ENCODE data around the gene NEK1. TPM values are rescaled to one million over a fixed set of nuclear protein-coding genes. Genes with fewer than 3 reads are reported as not detected.

The NEK1 gene
- total RNA-seq, 4 donors from 2014 or later = 6.0 to 11.1 (median 6.7) TPM

DNA sequence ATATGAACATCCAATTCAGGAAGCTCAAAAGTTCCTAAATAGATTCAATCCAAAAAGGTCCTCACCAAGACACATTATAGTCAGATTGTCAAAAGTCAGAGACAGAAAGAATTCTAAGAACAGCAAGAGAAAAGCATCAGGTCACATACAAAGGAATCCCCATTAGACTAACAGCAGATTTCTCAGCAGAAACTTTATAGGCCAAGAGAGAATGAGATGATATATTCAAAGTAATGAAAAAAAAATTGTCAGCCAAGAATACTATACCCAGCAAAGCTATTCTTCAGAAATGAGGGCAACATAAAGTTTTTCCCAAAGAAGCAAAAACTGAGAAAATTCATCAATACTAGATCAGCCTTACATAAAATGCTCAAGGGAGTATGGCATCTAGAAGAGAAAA lies 235.0 kb downstream of the NEK1 start:
- TF ChIP-seq POLR2A (IDR thresholded peaks at IDR 0.05) = no peak
- TF ChIP-seq, protein P1, sequence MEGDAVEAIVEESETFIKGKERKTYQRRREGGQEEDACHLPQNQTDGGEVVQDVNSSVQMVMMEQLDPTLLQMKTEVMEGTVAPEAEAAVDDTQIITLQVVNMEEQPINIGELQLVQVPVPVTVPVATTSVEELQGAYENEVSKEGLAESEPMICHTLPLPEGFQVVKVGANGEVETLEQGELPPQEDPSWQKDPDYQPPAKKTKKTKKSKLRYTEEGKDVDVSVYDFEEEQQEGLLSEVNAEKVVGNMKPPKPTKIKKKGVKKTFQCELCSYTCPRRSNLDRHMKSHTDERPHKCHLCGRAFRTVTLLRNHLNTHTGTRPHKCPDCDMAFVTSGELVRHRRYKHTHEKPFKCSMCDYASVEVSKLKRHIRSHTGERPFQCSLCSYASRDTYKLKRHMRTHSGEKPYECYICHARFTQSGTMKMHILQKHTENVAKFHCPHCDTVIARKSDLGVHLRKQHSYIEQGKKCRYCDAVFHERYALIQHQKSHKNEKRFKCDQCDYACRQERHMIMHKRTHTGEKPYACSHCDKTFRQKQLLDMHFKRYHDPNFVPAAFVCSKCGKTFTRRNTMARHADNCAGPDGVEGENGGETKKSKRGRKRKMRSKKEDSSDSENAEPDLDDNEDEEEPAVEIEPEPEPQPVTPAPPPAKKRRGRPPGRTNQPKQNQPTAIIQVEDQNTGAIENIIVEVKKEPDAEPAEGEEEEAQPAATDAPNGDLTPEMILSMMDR (IDR thresholded peaks at IDR 0.05) = no peak
- Histone ChIP-seq H3K4me3 (no peak overlapping the region), H3K27me3 (no peaks in the 10 kb centered on the region), H3K27ac (no peak overlapping the region), H3K36me3 (no peaks in the 10 kb centered on the region), H3K4me1 (no peaks in the 10 kb centered on the region), H3K9me3 (peaks cover 22% of the 10 kb centered on the region)
- no peak for DNase-seq (ENCODE audit: low spot score in 2 of 2)

DNA sequence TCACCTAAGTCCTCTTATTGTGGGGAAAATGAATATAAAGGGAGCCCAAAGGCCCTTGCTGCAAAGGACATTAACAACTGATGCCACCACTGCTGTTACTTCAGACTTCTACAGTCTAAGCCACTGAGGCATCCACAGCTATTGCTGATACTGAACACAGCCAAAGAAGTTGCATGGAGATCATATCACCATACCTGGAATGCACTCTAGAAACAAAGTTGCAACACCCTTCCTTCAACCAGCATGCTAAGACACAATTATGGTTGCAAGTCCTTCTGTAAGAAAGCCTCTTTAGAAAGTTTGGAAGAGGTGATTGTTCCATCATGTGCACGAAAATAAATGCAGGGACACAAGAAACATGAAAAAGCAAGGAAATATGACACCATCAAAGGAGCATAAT lies 236.0 kb downstream of the NEK1 start:
- Histone ChIP-seq H3K27ac (no peak overlapping the region), H3K9me3 (peaks cover 20% of the 10 kb centered on the region), H3K27me3 (no peaks in the 10 kb centered on the region), H3K4me3 (no peak overlapping the region), H3K4me1 (no peaks in the 10 kb centered on the region), H3K36me3 (no peaks in the 10 kb centered on the region)
- no peak for DNase-seq (ENCODE audit: low spot score in 2 of 2)
- no peak for TF ChIP-seq POLR2AphosphoS5 (IDR thresholded peaks at IDR 0.05)
- TF ChIP-seq, protein P1 (IDR thresholded peaks at IDR 0.05) = no peak
- no peak for TF ChIP-seq POLR2A (IDR thresholded peaks at IDR 0.05)
- no peak for TF ChIP-seq EP300 (IDR thresholded peaks at IDR 0.05)
- WGBS = 92% methylated on average over 1 of the region's 1 CpG

DNA sequence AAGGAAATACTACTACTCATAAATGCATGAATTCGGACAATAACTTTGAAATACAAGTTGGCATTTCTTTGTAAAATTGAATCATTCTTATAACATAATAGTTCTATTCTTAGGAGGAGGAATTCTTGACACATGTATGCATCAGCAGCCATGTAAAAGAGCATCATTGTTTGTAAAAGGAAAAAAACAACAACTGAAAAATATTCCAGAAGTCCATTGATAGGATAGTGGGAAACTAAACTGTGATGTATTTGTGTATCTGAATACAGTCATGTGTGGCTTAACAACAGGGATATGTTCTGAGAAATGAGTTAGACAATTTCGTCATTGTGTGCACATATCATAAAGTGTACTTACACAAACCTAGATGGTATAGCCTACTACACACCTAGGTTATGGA lies 239.6 kb downstream of the NEK1 start:
- Histone ChIP-seq H3K4me1 (no peaks in the 10 kb centered on the region), H3K27me3 (no peaks in the 10 kb centered on the region), H3K27ac (no peak overlapping the region), H3K9me3 (peaks cover 18% of the 10 kb centered on the region), H3K4me3 (no peak overlapping the region), H3K36me3 (no peaks in the 10 kb centered on the region)
- no peak for TF ChIP-seq POLR2A (IDR thresholded peaks at IDR 0.05)
- DNase-seq (ENCODE audit: low spot score in 2 of 2) = no peak
- WGBS = 92% methylated on average over 2 of the region's 2 CpGs

DNA sequence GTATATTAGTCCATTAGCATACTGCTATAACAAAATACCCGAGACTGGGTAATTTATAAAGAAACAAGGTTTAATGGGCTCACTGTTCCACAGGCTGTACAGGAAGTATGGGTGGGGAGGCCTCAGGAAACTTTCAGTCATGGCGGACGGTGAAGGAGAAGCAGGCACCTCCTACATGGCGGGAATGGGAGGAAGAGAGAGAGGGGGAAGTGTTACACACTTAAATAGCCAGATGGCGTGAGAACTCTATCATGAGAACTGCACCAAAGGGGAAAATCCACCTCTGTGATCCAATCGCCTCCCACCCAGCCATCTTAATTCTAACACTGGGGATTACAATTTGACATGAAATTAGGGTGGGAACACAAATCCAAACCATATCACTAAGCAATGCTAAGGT lies 242.7 kb downstream of the NEK1 start:
- no peak overlapping the region for H3K4me3 ChIP-seq
- no peak for DNase-seq (ENCODE audit: low spot score in 2 of 2)
- H3K4me1 ChIP-seq = no peaks in the 10 kb centered on the region
- no peaks in the 10 kb centered on the region for H3K27me3 ChIP-seq
- 93% methylated on average over 6 of the region's 6 CpGs for WGBS
- H3K9me3 ChIP-seq = no peaks in the 10 kb centered on the region
- H3K27ac ChIP-seq = no peak overlapping the region
- no peaks in the 10 kb centered on the region for H3K36me3 ChIP-seq
- no peak for TF ChIP-seq POLR2AphosphoS5 (IDR thresholded peaks at IDR 0.05)
- TF ChIP-seq EP300 (IDR thresholded peaks at IDR 0.05) = no peak
- TF ChIP-seq, protein P1 (IDR thresholded peaks at IDR 0.05) = no peak
- TF ChIP-seq POLR2A (IDR thresholded peaks at IDR 0.05) = no peak

DNA sequence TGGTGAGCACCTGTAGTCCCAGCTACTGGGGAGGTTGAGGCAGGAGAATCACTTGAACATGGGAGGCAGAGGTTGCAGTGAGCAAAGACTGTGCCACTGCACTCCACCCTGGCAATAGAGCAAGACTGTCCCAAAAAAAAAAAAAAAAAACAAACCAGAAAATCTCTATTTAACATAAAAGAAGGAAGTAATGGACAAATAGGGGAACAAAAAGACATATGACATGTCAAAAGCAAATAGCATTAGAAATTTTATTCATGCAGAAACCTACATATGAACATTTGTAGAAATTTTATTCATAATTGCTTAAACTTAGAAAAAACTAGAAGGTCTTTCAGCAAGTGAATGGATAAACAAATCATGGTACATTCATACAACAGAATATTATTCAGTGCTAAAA lies 244.6 kb downstream of the NEK1 start:
- no peak overlapping the region for H3K4me3 ChIP-seq
- no peaks in the 10 kb centered on the region for H3K9me3 ChIP-seq
- H3K27ac ChIP-seq = no peak overlapping the region
- no peaks in the 10 kb centered on the region for H3K4me1 ChIP-seq
- no peaks in the 10 kb centered on the region for H3K36me3 ChIP-seq
- TF ChIP-seq EP300 (IDR thresholded peaks at IDR 0.05) (no peak), POLR2A (IDR thresholded peaks at IDR 0.05) (no peak), POLR2AphosphoS5 (IDR thresholded peaks at IDR 0.05) (no peak)
- TF ChIP-seq, protein P1 (IDR thresholded peaks at IDR 0.05) = no peak
- no peak for DNase-seq (ENCODE audit: low spot score in 2 of 2)
- no peaks in the 10 kb centered on the region for H3K27me3 ChIP-seq

DNA sequence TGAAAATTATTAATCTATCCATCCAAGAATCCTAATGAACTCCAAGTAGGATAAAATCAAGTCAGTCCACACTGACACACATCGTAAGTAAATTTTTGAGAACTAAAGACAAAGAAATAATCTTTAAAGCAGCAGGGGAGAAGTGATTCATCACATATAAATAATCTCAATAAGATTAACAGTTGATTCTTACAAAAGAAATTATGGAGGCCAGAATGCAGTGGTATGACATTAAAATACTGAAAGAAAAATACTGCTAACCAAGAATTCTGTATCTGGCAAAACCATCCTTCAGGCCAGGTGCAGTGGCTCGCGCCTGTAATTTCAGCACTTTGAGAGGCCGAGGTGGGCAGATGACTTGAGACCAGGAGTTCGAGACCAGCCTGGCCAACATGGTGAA lies 245.6 kb downstream of the NEK1 start:
- Histone ChIP-seq H3K36me3 (no peaks in the 10 kb centered on the region), H3K27me3 (no peaks in the 10 kb centered on the region), H3K9me3 (no peaks in the 10 kb centered on the region), H3K27ac (no peak overlapping the region), H3K4me3 (no peak overlapping the region), H3K4me1 (no peaks in the 10 kb centered on the region)
- TF ChIP-seq, protein P1 (IDR thresholded peaks at IDR 0.05) = no peak
- no peak for TF ChIP-seq POLR2A (IDR thresholded peaks at IDR 0.05)
- TF ChIP-seq POLR2AphosphoS5 (IDR thresholded peaks at IDR 0.05) = no peak
- TF ChIP-seq EP300 (IDR thresholded peaks at IDR 0.05) = no peak
- WGBS = 96% methylated on average over 5 of the region's 5 CpGs
- no peak for DNase-seq (ENCODE audit: low spot score in 2 of 2)

Measured in suprapubic skin (tissue), 4 donors.